Measurements from ENCODE around the gene STOML2. TPM values are rescaled to one million over a fixed set of nuclear protein-coding genes. Genes with fewer than 3 reads are reported as not detected.

STOML2 gene
- total and polyA plus RNA-seq, 3 donors from 2014 or later, result 87.1 to 115 (median 102) TPM

DNA sequence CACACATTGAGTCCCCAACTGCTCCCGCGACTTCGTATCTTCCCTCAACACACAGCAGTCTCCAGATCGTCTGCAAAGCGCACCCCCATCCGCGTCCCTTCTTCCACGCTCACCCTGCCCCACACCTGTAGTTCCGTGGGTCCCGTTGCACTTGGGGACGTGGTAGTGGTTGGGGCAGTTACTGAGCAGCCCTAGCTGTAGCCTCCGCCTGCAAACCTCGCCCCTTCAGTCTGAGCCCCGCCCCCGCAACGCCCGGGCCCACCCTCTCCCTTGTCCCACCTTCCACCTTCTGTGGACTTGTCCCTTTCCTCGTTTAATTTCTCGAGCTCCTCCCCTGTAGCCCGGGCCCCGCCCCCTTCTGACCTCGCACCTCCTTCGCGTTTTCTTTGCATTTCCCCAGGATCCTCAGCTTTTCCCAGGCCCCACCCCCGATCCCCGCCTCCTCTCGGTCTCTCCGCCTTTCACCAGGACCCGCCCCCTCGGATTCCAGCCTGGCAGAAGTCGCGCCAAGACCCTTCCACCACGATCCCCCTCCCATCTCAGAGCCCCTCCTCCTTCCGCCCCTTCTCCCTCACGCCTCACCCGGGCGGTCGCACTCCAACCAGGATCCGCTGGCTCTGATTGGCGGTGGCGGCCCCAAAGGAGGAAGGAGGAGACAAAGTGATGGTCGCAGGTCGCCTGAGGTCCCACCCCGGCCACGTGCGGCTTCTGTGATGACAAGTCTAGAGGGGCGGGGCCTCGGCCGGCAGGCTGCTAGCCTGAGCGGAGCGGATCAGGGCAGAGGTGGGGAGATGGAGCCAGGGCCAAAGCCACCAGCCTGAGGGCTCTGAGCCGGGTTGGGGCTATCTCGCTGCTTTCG, 13.0 kb upstream of the STOML2 start, which contains the start of gene ATOSB:
TSS of gene ATOSB (minus strand) at position 183 of the 859 bp plus-strand sequence. CDS start 7,588 bp downstream, outside the sequence.
- no peaks in the 10 kb centered on the region for H3K9me3 ChIP-seq
- H3K27ac ChIP-seq, result peak within 1 kb of the TSS; percentile 69 to 94
- peak; percentile 96 for DNase-seq
- H3K4me3 ChIP-seq, result peak within 1 kb of the TSS; percentile 50 to 65
- intact Hi-C loops (cut with DNase I; ENCODE audit: low total_unique reads), result loop anchor here (10.0 kb wide), 2 partner anchors 359 to 439 kb away; no protein-coding TSS in a partner anchor
- TF ChIP-seq, protein P1, sequence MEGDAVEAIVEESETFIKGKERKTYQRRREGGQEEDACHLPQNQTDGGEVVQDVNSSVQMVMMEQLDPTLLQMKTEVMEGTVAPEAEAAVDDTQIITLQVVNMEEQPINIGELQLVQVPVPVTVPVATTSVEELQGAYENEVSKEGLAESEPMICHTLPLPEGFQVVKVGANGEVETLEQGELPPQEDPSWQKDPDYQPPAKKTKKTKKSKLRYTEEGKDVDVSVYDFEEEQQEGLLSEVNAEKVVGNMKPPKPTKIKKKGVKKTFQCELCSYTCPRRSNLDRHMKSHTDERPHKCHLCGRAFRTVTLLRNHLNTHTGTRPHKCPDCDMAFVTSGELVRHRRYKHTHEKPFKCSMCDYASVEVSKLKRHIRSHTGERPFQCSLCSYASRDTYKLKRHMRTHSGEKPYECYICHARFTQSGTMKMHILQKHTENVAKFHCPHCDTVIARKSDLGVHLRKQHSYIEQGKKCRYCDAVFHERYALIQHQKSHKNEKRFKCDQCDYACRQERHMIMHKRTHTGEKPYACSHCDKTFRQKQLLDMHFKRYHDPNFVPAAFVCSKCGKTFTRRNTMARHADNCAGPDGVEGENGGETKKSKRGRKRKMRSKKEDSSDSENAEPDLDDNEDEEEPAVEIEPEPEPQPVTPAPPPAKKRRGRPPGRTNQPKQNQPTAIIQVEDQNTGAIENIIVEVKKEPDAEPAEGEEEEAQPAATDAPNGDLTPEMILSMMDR (IDR thresholded peaks at IDR 0.05), result no peak
- TF ChIP-seq POLR2A (IDR thresholded peaks at IDR 0.05), result no peak
- peaks cover 35% of the 10 kb centered on the region for H3K4me1 ChIP-seq
- H3K36me3 ChIP-seq (ENCODE audit: low read depth, missing control alignments), result no peaks in the 10 kb centered on the region
- no peaks in the 10 kb centered on the region for H3K27me3 ChIP-seq
- 0 to 1% methylated on average over 51 to 54 of the region's 54 CpGs for WGBS, 2 donors

- intact Hi-C loops (cut with DNase I; ENCODE audit: low total_unique reads), result loop anchor here (10.0 kb wide), 2 partner anchors 360 to 440 kb away; no protein-coding TSS in a partner anchor
- TF ChIP-seq, protein P1 (IDR thresholded peaks at IDR 0.05), result no peak
- no peak for TF ChIP-seq POLR2A (IDR thresholded peaks at IDR 0.05)
- peaks cover 41% of the 10 kb centered on the region for H3K4me1 ChIP-seq
Measured at GRCh38 chr9:35114840-35115628, 12.1 kb upstream of the STOML2 start.

GRCh38 chr9:35114113-35114839, 11.3 kb upstream of the STOML2 start:
- TF ChIP-seq, protein P1 (IDR thresholded peaks at IDR 0.05), result no peak
- no peak for TF ChIP-seq POLR2A (IDR thresholded peaks at IDR 0.05)
- Histone ChIP-seq H3K4me3 (peak overlapping the region in 1 of 2 donors; percentile 65), H3K36me3 (ENCODE audit: low read depth, missing control alignments) (no peaks in the 10 kb centered on the region), H3K27me3 (no peaks in the 10 kb centered on the region), H3K9me3 (no peaks in the 10 kb centered on the region), H3K4me1 (peaks cover 41% of the 10 kb centered on the region), H3K27ac (peak overlapping the region; percentile 69 to 94)
- 14 to 28% methylated on average over 4 to 5 of the region's 5 CpGs for WGBS, 2 donors
- DNase-seq, result peak; percentile 89
- intact Hi-C loops (cut with DNase I; ENCODE audit: low total_unique reads), result loop anchor here (10.0 kb wide), 2 partner anchors 361 to 441 kb away; no protein-coding TSS in a partner anchor

More at GRCh38 chr9:35114840-35115628, 12.1 kb upstream of the STOML2 start:
- H3K4me3 ChIP-seq, result peak overlapping the region; percentile 50 to 65
- peak overlapping the region; percentile 69 to 94 for H3K27ac ChIP-seq
- H3K27me3 ChIP-seq, result no peaks in the 10 kb centered on the region
- 15 to 21% methylated on average over 9 to 12 of the region's 12 CpGs for WGBS, 2 donors
- no peaks in the 10 kb centered on the region for H3K9me3 ChIP-seq
- DNase-seq, result peak; percentile 54
- no peaks in the 10 kb centered on the region for H3K36me3 ChIP-seq (ENCODE audit: low read depth, missing control alignments)

- TF ChIP-seq, protein P1 (IDR thresholded peaks at IDR 0.05), result no peak
- TF ChIP-seq POLR2A (IDR thresholded peaks at IDR 0.05), result no peak
- WGBS, 2 donors, result 73 to 74% methylated on average over 3 of the region's 3 CpGs
- intact Hi-C loops (cut with DNase I; ENCODE audit: low total_unique reads), result loop anchor here (10.0 kb wide), 2 partner anchors 362 to 442 kb away; no protein-coding TSS in a partner anchor
- Histone ChIP-seq H3K4me3 (no peak overlapping the region), H3K4me1 (peaks cover 41% of the 10 kb centered on the region), H3K27ac (peak overlapping the region; percentile 67 to 82), H3K9me3 (no peaks in the 10 kb centered on the region), H3K36me3 (ENCODE audit: low read depth, missing control alignments) (no peaks in the 10 kb centered on the region), H3K27me3 (no peaks in the 10 kb centered on the region)
- peak; percentile 15 for DNase-seq
Measured at GRCh38 chr9:35112257-35113020, 9.5 kb upstream of the STOML2 start.
